HG03460 (cell line): ENCODE results near the gene GYPC.

ENCODE experiments used
- ATAC-seq: cut with Tn5 transposase; IDR thresholded peaks from one replicate; pipeline ENCODE4 v1.9.1; 2021; ENCODE audit not compliant: unreplicated experiment

GYPC gene

GRCh38 chr2:126723281-126723815 lies 67.4 kb downstream of the GYPC start:
- ATAC-seq, result no peak

- no peak for ATAC-seq
These were observed 69.6 kb downstream of the GYPC start for GRCh38 chr2:126725580-126725979.

- ATAC-seq, result no peak
These were observed 73.9 kb downstream of the GYPC start for GRCh38 chr2:126729896-126730295.

- no peak for ATAC-seq
These were observed 74.7 kb downstream of the GYPC start for GRCh38 chr2:126730655-126731054.

- ATAC-seq, result no peak
These were observed 75.4 kb downstream of the GYPC start for GRCh38 chr2:126731353-126731752.

GRCh38 chr2:126732682-126733245 lies 76.8 kb downstream of the GYPC start:
- ATAC-seq, result no peak

GRCh38 chr2:126733795-126734194 lies 77.8 kb downstream of the GYPC start:
- ATAC-seq, result no peak

- no peak for ATAC-seq
These were observed 80.3 kb downstream of the GYPC start for GRCh38 chr2:126736133-126736874.

GRCh38 chr2:126739141-126739540 lies 83.2 kb downstream of the GYPC start:
- no peak for ATAC-seq

GRCh38 chr2:126744640-126745039 lies 88.7 kb downstream of the GYPC start:
- no peak for ATAC-seq
